HG02678 (cell line): ENCODE measurements around the gene IFI30.
A peak's percentile ranks its signal among the peaks of the same experiment; 100 is the strongest.
"Not testable (repeated sequence)": the region's sequence is repeated elsewhere in the genome, so short reads cannot be mapped to it uniquely, and the experiment has no call there.

Source experiments
- ATAC-seq: cut with Tn5 transposase; IDR thresholded peaks from one replicate; pipeline ENCODE4 v1.9.1; 2021; ENCODE audit warnings: mild to moderate bottlenecking, moderate library complexity; ENCODE audit not compliant: unreplicated experiment

The IFI30 gene

GRCh38 chr19:18152442-18152816 lies 21.2 kb upstream of the IFI30 start:
- ATAC-seq: peak; percentile 70

GRCh38 chr19:18152817-18153555 lies 20.6 kb upstream of the IFI30 start, which contains the start of gene PIK3R2:
Gene PIK3R2, plus strand, starts transcription at chr19:18153163. Its CDS starts 2,717 bp downstream, at chr19:18155880.
- peak; percentile 76 for ATAC-seq

- no peak for ATAC-seq
Observed at GRCh38 chr19:18153556-18154134, 20.0 kb upstream of the IFI30 start.

GRCh38 chr19:18155095-18156087 lies 18.2 kb upstream of the IFI30 start:
- no peak for ATAC-seq

GRCh38 chr19:18156268-18156667 lies 17.3 kb upstream of the IFI30 start:
- ATAC-seq: no peak

GRCh38 chr19:18156841-18157464 lies 16.7 kb upstream of the IFI30 start:
- ATAC-seq: no peak

GRCh38 chr19:18157465-18158063 lies 16.0 kb upstream of the IFI30 start:
- no peak for ATAC-seq

- no peak for ATAC-seq
Observed at GRCh38 chr19:18158467-18158866, 15.1 kb upstream of the IFI30 start.

- ATAC-seq: not testable (repeated sequence)
Observed at GRCh38 chr19:18159059-18159616, 14.5 kb upstream of the IFI30 start.

- no peak for ATAC-seq
Observed at GRCh38 chr19:18159810-18160209, 13.8 kb upstream of the IFI30 start.

GRCh38 chr19:18160493-18160970 lies 13.1 kb upstream of the IFI30 start:
- no peak for ATAC-seq

GRCh38 chr19:18160971-18161635 lies 12.5 kb upstream of the IFI30 start:
- peak; percentile 82 for ATAC-seq

- no peak for ATAC-seq
Observed at GRCh38 chr19:18161636-18162002, 12.0 kb upstream of the IFI30 start.

GRCh38 chr19:18164072-18164471 lies 9.5 kb upstream of the IFI30 start:
- ATAC-seq: no peak

- ATAC-seq: no peak
Observed at GRCh38 chr19:18165794-18166544, 7.6 kb upstream of the IFI30 start.

- ATAC-seq: no peak
Observed at GRCh38 chr19:18167011-18167410, 6.6 kb upstream of the IFI30 start.

- peak; percentile 46 for ATAC-seq
Observed at GRCh38 chr19:18167975-18168645, 5.5 kb upstream of the IFI30 start.

- ATAC-seq: no peak
Observed at GRCh38 chr19:18168673-18169381, 4.8 kb upstream of the IFI30 start.
